Sigmoid colon (tissue), 7 donors: ENCODE measurements around the gene ERG28. TPM values are rescaled to one million over a fixed set of nuclear protein-coding genes. Genes with fewer than 3 reads are reported as not detected.
"Not testable (repeated sequence)": the region's sequence is repeated elsewhere in the genome, so short reads cannot be mapped to it uniquely, and the experiment has no call there.

Source experiments
- DNase-seq: peaks from one replicate; pipeline ENCODE4 v3.0.0-alpha.2; 2019
- H3K27ac ChIP-seq, 4 donors: fragments of 200-600 bp; sonication (generic); one replicate each; pipeline ENCODE4 v1.5.1; 2016 to 2019; ENCODE audit warnings: mild to moderate bottlenecking in 1 of 4
- H3K27me3 ChIP-seq, 3 donors: fragments of 200-600 bp; sonication (generic); one replicate each; pipeline ENCODE4 v1.5.1; 2019; ENCODE audit warnings: mild to moderate bottlenecking in 1 of 3
- H3K36me3 ChIP-seq, 4 donors: fragments of 200-600 bp; sonication (generic); one replicate each; pipeline ENCODE4 v1.5.1; 2016 to 2019
- H3K4me1 ChIP-seq, 4 donors: fragments of 200-600 bp; sonication (generic); one replicate each; pipeline ENCODE4 v1.5.1; 2017 to 2019
- H3K4me3 ChIP-seq, 4 donors: fragments of 200-600 bp; sonication (generic); one replicate each; pipeline ENCODE4 v1.5.1; 2017 to 2019; ENCODE audit warnings: mild to moderate bottlenecking in 2 of 4, moderate library complexity in 1 of 4
- H3K9me3 ChIP-seq, 4 donors: fragments of 200-600 bp in 3 of 4; sonication (generic) in 3 of 4; one replicate each; pipeline versions ENCODE4 v1.5.1 to v1.6.1; 2013 to 2019
- CTCF ChIP-seq, 4 experiments: fragments of 450-650 bp in 3 of 4; fragments of 200-600 bp in 1 of 4; IDR thresholded peaks; one replicate each; pipeline ENCODE4 v1.5.1; 2016 to 2019; ENCODE audit warnings: antibody characterized with exemption in 4 of 4, mild to moderate bottlenecking in 3 of 4, moderate library complexity in 2 of 4
- EP300 ChIP-seq, 4 donors: sonication (generic); formaldehyde crosslinking; IDR thresholded peaks; one replicate each; pipeline ENCODE4 v1.6.1; 2017; ENCODE audit warnings: antibody characterized with exemption in 4 of 4
- POLR2A ChIP-seq, 2 donors: fragments of 450-650 bp; IDR thresholded peaks; one replicate each; pipeline ENCODE4 v1.6.1; 2016; ENCODE audit warnings: antibody characterized with exemption in 2 of 2, mild to moderate bottlenecking in 2 of 2, moderate library complexity in 2 of 2
- POLR2AphosphoS5 ChIP-seq, 4 donors: sonication (generic); formaldehyde crosslinking; IDR thresholded peaks; one replicate each; pipeline ENCODE4 v1.6.1; 2017; ENCODE audit warnings: antibody characterized with exemption in 4 of 4
- WGBS, 2 donors: extraction: QIAGEN DNeasy Blood & Tissue Kit; methylation state at CpG; one replicate each; pipeline ENCODE4 v1.1.7; 2013; 5-methylcytosine and 5-hydroxymethylcytosine counted together
- intact Hi-C: fragments of 100-400 bp; cut with DNase I; formaldehyde crosslinking; loops from one replicate; pipeline ENCODE4 v1.15.1; 2023
- polyA plus RNA-seq, 3 donors: library from polyadenylated mRNA; stranded (reverse); fragments of 200-250 nt; gene quantifications; one replicate each; pipeline ENCODE4 v1.2.3, GENCODE V29; 2013
- total RNA-seq, 4 donors: library from RNA; depleted of rRNA; stranded (reverse); fragments of >200 nt; gene quantifications; one replicate each; pipeline ENCODE4 v1.1.0, GENCODE V29; 2016
- donor health status: healthy with polysubstance abuse.
- donor health status: Bipolar disorder and iron deficiency.
- donor health status: healthy.

ERG28 gene
- total and polyA plus RNA-seq, 7 donors, result 5.0 to 25.3 (median 8.9) TPM

- WGBS, 2 donors, result 92 to 93% methylated on average over 2 of the region's 2 CpGs
Observed at GRCh38 chr14:75697918-75698317, 37.2 kb upstream of the ERG28 start.

GRCh38 chr14:75697386-75697785, 36.7 kb upstream of the ERG28 start:
- H3K4me1 ChIP-seq, result peaks cover 0 to 12% (median 6%) of the 10 kb centered on the region in 4 donors
- H3K9me3 ChIP-seq, result peaks cover 0 to 2% (median 0%) of the 10 kb centered on the region in 4 donors
- intact Hi-C loops, result no loop called here
- no peak overlapping the region for H3K27ac ChIP-seq
- no peaks in the 10 kb centered on the region for H3K27me3 ChIP-seq
- DNase-seq, result no peak
- peaks cover 0 to 37% (median 2%) of the 10 kb centered on the region in 4 donors for H3K36me3 ChIP-seq
- no peak overlapping the region for H3K4me3 ChIP-seq
- 94 to 97% methylated on average over 1 of the region's 1 CpG for WGBS, 2 donors
- TF ChIP-seq POLR2A (IDR thresholded peaks at IDR 0.05) (no peak), CTCF (IDR thresholded peaks at IDR 0.05) (no peak), POLR2AphosphoS5 (IDR thresholded peaks at IDR 0.05) (no peak), EP300 (IDR thresholded peaks at IDR 0.05) (no peak)

More at GRCh38 chr14:75697918-75698317, 37.2 kb upstream of the ERG28 start:
- Histone ChIP-seq H3K4me3 (no peak overlapping the region), H3K9me3 (peaks cover 0 to 2% (median 0%) of the 10 kb centered on the region in 4 donors), H3K27me3 (no peaks in the 10 kb centered on the region), H3K27ac (no peak overlapping the region), H3K4me1 (peaks cover 0 to 17% (median 12%) of the 10 kb centered on the region in 4 donors), H3K36me3 (peaks cover 0 to 37% (median 2%) of the 10 kb centered on the region in 4 donors)
- intact Hi-C loops, result no loop called here
- TF ChIP-seq POLR2A (IDR thresholded peaks at IDR 0.05) (no peak), CTCF (IDR thresholded peaks at IDR 0.05) (no peak), EP300 (IDR thresholded peaks at IDR 0.05) (no peak), POLR2AphosphoS5 (IDR thresholded peaks at IDR 0.05) (no peak)
- DNase-seq, result no peak

- H3K4me3 ChIP-seq, H3K27me3 ChIP-seq, H3K27ac ChIP-seq, DNase-seq, H3K9me3 ChIP-seq, H3K4me1 ChIP-seq, intact Hi-C loops: not testable (repeated sequence)
- WGBS, 2 donors, result 97 to 99% methylated on average over 6 of the region's 6 CpGs
- peaks cover 0 to 46% (median 6%) of the 10 kb centered on the region in 4 donors for H3K36me3 ChIP-seq
Observed at GRCh38 chr14:75695025-75695424, 34.3 kb upstream of the ERG28 start.

GRCh38 chr14:75690010-75690409, 29.3 kb upstream of the ERG28 start:
- no peak for DNase-seq
- no peaks in the 10 kb centered on the region for H3K27me3 ChIP-seq
- no peak overlapping the region for H3K27ac ChIP-seq
- no peaks in the 10 kb centered on the region for H3K4me1 ChIP-seq
- H3K36me3 ChIP-seq, result peaks cover 0 to 40% (median 5%) of the 10 kb centered on the region in 4 donors
- TF ChIP-seq POLR2A (IDR thresholded peaks at IDR 0.05), result no peak
- TF ChIP-seq POLR2AphosphoS5 (IDR thresholded peaks at IDR 0.05), result no peak
- TF ChIP-seq EP300 (IDR thresholded peaks at IDR 0.05), result no peak
- TF ChIP-seq CTCF (IDR thresholded peaks at IDR 0.05), result no peak
- intact Hi-C loops, result no loop called here
- no peak overlapping the region for H3K4me3 ChIP-seq
- H3K9me3 ChIP-seq, result no peaks in the 10 kb centered on the region
- 94 to 95% methylated on average over 7 of the region's 7 CpGs for WGBS, 2 donors

GRCh38 chr14:75689012-75689411, 28.3 kb upstream of the ERG28 start:
- intact Hi-C loops, result no loop called here
- DNase-seq, result no peak
- WGBS, 2 donors, result 85 to 91% methylated on average over 2 of the region's 2 CpGs

More at GRCh38 chr14:75689012-75689411, 28.3 kb upstream of the ERG28 start:
- no peaks in the 10 kb centered on the region for H3K27me3 ChIP-seq
- peaks cover 1 to 40% (median 8%) of the 10 kb centered on the region in 4 donors for H3K36me3 ChIP-seq
- no peak overlapping the region for H3K4me3 ChIP-seq
- TF ChIP-seq POLR2AphosphoS5 (IDR thresholded peaks at IDR 0.05), result no peak
- TF ChIP-seq EP300 (IDR thresholded peaks at IDR 0.05), result no peak
- TF ChIP-seq CTCF (IDR thresholded peaks at IDR 0.05), result no peak
- no peak overlapping the region for H3K27ac ChIP-seq
- no peaks in the 10 kb centered on the region for H3K9me3 ChIP-seq
- no peaks in the 10 kb centered on the region for H3K4me1 ChIP-seq
